Smooth muscle cell of the brain vasculature (primary cell): ENCODE results near the gene GDPD5.

ENCODE experiments used
- DNase-seq: peaks from one replicate; pipeline ENCODE4 v3.0.0-alpha.2; 2012; ENCODE audit warnings: low read depth, low spot score

The GDPD5 gene

GRCh38 chr11:75558939-75559843 is 33.5 kb upstream of the GDPD5 start:
- no peak for DNase-seq

GRCh38 chr11:75557666-75558494 is 32.1 kb upstream of the GDPD5 start:
- no peak for DNase-seq

GRCh38 chr11:75556275-75556674 is 30.5 kb upstream of the GDPD5 start:
- no peak for DNase-seq

- DNase-seq = no peak
Observed at GRCh38 chr11:75555079-75555811, 29.5 kb upstream of the GDPD5 start.

- DNase-seq = peak; percentile 99
Observed at GRCh38 chr11:75554258-75555022, 28.7 kb upstream of the GDPD5 start.

- DNase-seq = no peak
Observed at GRCh38 chr11:75553889-75554257, 28.1 kb upstream of the GDPD5 start.

GRCh38 chr11:75553182-75553581 is 27.4 kb upstream of the GDPD5 start:
- no peak for DNase-seq

GRCh38 chr11:75549370-75549958 is 23.7 kb upstream of the GDPD5 start:
- DNase-seq = no peak

GRCh38 chr11:75548595-75549272 is 23.0 kb upstream of the GDPD5 start:
- DNase-seq = no peak

GRCh38 chr11:75547617-75548058 is 21.9 kb upstream of the GDPD5 start:
- peak; percentile 49 for DNase-seq

- DNase-seq = no peak
Observed at GRCh38 chr11:75547177-75547576, 21.4 kb upstream of the GDPD5 start.

GRCh38 chr11:75543806-75544205 is 18.1 kb upstream of the GDPD5 start:
- DNase-seq = no peak

- no peak for DNase-seq
Observed at GRCh38 chr11:75542088-75542438, 16.3 kb upstream of the GDPD5 start.

- no peak for DNase-seq
Observed at GRCh38 chr11:75541193-75542087, 15.7 kb upstream of the GDPD5 start.

- DNase-seq = no peak
Observed at GRCh38 chr11:75539459-75540334, 14.0 kb upstream of the GDPD5 start.

GRCh38 chr11:75538150-75538942 is 12.6 kb upstream of the GDPD5 start:
- DNase-seq = no peak

- DNase-seq = no peak
Observed at GRCh38 chr11:75537740-75538139, 12.0 kb upstream of the GDPD5 start.
